ENCODE results near the gene NEK5.

GRCh38 chr13:51998723-51999509 is 130.0 kb downstream of the NEK5 start:
- no peak for TF ChIP-seq CTCF (IDR thresholded peaks at IDR 0.05)
- no peak for TF ChIP-seq POLR2A (IDR thresholded peaks at IDR 0.05)
- no peak for TF ChIP-seq POLR2AphosphoS5 (IDR thresholded peaks at IDR 0.05)
- no peak for TF ChIP-seq EP300 (IDR thresholded peaks at IDR 0.05)
